Duodenal mucosa (tissue), 2 donors: Measurements from ENCODE around the gene RABL6.
"Not testable (repeated sequence)": the region's sequence is repeated elsewhere in the genome, so short reads cannot be mapped to it uniquely, and the experiment has no call there.

Experiments used
- H3K27ac ChIP-seq: one replicate; pipeline ENCODE4 v1.7.0; 2013; ENCODE audit warnings: low read depth, low read length
- H3K27me3 ChIP-seq, 2 donors: one replicate each; pipeline ENCODE4 v1.7.0; 2013; ENCODE audit warnings: low read length in 2 of 2, control low read depth in 1 of 2; ENCODE audit not compliant: insufficient read depth in 2 of 2, control insufficient read depth in 1 of 2
- H3K36me3 ChIP-seq, 2 donors: one replicate each; pipeline ENCODE4 v1.7.0; 2013; ENCODE audit warnings: low read length in 2 of 2, control low read depth in 1 of 2; ENCODE audit not compliant: insufficient read depth in 2 of 2, control insufficient read depth in 1 of 2
- H3K4me1 ChIP-seq, 2 donors: one replicate each; pipeline ENCODE4 v1.7.0; 2013; ENCODE audit warnings: low read length in 2 of 2, control low read depth in 1 of 2; ENCODE audit not compliant: insufficient read depth in 2 of 2, control insufficient read depth in 1 of 2
- H3K4me3 ChIP-seq, 2 donors: one replicate each; pipeline ENCODE4 v1.7.0; 2013; ENCODE audit warnings: low read length in 2 of 2, low read depth in 1 of 2
- H3K9ac ChIP-seq, 2 donors: one replicate each; pipeline ENCODE4 v1.7.0; 2013; ENCODE audit warnings: low read length in 2 of 2, low read depth in 1 of 2
- H3K9me3 ChIP-seq, 2 donors: one replicate each; pipeline ENCODE4 v1.7.0; 2013; ENCODE audit warnings: low read length in 2 of 2, control low read depth in 1 of 2; ENCODE audit not compliant: control insufficient read depth in 1 of 2

Gene RABL6

DNA sequence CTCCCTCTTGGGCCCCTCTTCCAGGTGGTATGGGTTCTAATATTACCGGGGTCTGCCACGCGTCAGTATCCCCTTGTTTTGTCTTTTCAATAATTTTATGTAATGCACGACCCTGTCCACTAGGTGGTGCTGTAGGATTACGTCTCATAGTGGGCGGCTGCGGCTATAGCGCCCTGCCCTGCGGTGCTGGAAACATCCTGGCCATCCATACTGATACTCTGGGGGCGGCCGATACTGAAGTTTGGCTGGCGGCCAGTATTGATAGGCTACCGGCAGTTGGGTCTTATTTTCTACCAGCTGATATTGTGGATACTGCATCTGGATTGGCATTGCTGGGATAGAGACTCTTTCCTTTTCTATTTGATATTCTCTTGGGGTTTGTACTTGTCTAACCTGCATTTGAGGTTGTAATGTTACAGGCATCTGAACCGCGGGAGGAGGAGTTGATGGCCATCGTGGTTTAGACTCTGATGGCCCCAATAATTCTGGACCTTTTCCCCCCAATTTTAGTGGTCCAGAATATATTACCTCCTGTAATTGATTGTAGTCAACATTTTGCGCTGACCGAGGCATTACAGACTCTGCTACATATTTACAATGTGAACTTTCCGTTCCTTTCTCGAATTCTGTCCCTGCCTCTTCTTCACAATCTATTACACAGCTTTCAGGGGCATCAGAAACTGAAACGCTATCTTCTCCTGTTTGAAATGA, 19.9 kb upstream of the RABL6 start:
- Histone ChIP-seq H3K27me3 (no peaks in the 10 kb centered on the region), H3K4me1 (peaks cover 22 to 57% of the 10 kb centered on the region in 2 donors), H3K9ac (no peak overlapping the region), H3K36me3 (no peaks in the 10 kb centered on the region), H3K9me3 (no peaks in the 10 kb centered on the region), H3K4me3 (no peak overlapping the region), H3K27ac (no peak overlapping the region)

DNA sequence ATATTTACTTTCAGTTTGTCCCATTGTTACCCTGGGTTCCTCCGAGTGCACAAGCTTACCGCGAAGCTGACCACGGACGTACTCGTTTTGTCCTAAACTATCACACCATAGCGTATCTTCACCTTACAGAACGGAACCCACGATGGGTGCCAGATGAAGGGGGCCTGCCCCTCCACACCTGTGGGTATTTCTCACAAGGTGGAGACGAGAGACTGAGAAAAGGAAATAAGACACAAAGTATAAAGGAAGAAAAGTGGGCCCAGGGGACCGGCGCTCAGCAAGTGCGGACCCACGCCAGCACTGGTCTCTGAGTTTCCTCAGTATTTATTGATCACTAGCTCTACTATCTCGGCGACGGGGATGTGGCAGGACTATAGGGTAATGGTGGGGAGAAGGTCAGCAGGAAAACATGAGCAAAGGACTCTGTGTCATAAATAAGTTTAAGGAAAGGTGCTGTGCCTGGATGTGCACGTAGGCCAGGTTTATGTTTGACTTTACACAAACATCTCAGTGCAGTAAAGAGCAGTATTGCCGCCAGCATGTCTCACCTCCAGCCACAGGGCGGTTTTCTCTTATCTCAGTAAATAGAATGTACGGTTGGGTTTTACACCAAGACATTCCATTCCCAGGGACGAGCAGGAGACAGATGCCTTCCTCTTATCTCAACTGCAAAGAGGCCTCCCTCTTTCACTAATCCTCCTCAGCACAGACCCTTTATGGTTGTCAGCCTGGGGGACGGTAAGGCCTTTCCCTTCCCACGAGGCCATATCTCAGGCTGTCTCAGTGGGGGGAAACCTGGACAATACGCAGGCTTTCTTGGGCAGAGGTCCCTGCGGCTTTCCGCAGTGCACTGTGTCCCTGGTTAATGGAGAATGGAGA, 18.9 kb upstream of the RABL6 start:
- Histone ChIP-seq H3K9ac (peak overlapping the region in 1 of 2 donors; percentile 16), H3K4me3 (peak overlapping the region in 1 of 2 donors; percentile 32), H3K4me1 (peaks cover 32 to 64% of the 10 kb centered on the region in 2 donors)
- H3K9me3 ChIP-seq, H3K27me3 ChIP-seq, H3K36me3 ChIP-seq, H3K27ac ChIP-seq: not testable (repeated sequence)

DNA sequence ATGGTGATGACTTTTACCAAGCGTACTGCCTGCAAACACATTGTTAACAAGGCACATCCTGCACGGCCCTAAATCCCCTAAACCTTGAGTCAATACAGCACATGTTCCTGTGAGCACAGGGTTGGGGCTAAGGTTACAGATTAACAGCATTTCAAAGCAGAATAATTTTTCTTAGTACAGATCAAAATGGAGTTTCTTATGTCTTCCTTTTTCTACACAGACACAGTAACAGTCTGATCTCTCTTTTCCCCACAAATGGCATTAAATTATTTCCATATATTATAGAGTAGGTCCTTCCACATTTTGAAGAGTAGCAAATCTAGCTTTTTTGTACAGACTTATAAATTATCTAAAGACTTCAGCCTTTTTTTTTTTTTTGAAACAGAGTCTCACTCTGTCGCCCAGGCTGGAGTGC, 18.2 kb upstream of the RABL6 start:
- Histone ChIP-seq H3K4me1 (peaks cover 32 to 63% of the 10 kb centered on the region in 2 donors), H3K9ac (no peak overlapping the region), H3K9me3 (no peaks in the 10 kb centered on the region), H3K4me3 (no peak overlapping the region), H3K27ac (no peak overlapping the region), H3K36me3 (no peaks in the 10 kb centered on the region), H3K27me3 (no peaks in the 10 kb centered on the region)

DNA sequence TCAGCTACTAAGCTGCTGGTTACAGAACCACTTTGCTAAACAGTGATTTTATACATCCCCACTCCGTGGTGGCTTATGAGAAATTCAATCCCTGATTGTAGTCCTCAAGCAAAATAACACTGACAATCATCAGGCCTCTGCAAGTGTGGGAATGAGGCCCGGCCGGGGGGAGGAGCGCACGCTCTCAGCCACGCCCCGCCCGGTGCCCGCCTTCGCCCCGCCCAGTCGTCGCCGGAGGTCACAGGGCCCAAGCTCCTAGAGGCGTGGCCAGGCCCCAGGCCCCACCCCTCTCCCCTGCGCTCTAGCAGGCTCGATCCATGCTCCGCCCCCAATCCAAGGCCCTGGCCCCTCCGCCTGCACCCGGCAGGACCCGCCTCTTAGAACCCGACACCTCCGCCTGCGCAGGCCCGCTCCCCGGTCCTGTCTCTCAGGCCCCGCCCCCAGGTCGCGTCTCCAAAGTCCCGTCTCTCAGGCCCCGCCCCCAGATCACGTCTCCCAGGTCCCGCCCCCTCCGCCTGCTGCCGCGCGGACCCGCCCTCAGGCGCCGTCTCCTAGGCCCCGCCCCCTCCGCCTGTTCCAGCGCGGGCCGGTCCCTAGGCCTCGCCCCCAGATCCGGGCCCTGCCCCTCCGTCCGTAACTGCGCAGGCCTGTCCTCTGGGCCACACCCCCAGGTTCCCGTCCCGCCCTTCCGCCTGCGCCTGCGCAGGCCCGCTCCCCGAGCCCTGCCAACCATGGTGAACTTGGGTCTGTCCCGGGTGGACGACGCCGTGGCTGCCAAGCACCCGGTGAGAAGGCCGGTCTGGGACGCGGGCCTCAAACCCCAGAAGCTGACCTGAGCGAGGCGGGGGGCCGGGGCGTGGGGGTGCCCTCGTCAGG, 16.9 kb upstream of the RABL6 start, which contains the start of gene TMEM141:
TSS of gene TMEM141 (plus strand) at position 705 of the 876 bp plus-strand sequence. CDS start at position 732, 27 bp downstream.
- Histone ChIP-seq H3K36me3 (no peaks in the 10 kb centered on the region), H3K4me1 (peaks cover 27 to 55% of the 10 kb centered on the region in 2 donors), H3K27ac (peak within 1 kb of the TSS; percentile 99), H3K4me3 (peak within 1 kb of the TSS; percentile 66 to 84), H3K9me3 (no peaks in the 10 kb centered on the region), H3K27me3 (peaks cover 0 to under 1% of the 10 kb centered on the region in 2 donors), H3K9ac (peak within 1 kb of the TSS; percentile 77 to 95)

DNA sequence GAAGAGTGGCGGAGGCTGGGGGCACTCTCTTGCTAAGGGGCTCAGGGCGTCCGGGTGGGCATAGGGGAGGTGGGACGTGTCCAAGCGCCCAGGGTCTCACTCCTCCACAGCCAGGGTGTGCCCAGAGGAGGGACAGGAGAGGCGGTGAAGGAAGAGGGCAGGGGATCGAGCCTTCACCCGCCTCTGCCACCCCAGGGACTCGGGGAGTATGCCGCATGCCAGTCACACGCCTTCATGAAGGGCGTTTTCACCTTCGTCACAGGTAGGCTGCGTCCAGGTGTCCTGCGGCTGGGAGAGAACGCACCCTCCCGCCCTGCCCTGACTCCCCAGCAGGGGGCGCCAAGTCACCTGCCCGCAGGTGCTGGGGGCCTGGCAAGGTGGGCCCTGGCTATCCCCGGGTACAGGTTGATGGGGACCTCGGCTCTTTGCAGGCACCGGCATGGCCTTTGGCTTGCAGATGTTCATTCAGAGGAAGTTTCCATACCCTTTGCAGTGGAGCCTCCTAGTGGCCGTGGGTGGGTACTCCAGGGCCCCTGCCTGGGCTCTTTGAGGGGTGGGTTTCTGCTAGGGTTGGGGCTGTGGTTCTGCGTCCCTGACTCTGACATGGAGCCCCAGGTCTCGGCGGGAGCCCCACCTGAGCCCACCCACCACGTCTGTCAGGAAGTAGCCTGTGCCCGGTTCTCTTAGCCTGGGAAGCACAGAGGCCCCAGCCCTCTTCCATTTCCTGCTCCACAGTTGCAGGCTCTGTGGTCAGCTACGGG, 16.1 kb upstream of the RABL6 start:
- no peaks in the 10 kb centered on the region for H3K36me3 ChIP-seq
- peaks cover 0 to 4% of the 10 kb centered on the region in 2 donors for H3K27me3 ChIP-seq
- H3K4me1 ChIP-seq: peaks cover 27 to 51% of the 10 kb centered on the region in 2 donors
- peak overlapping the region; percentile 99 for H3K27ac ChIP-seq
- peak overlapping the region; percentile 66 to 84 for H3K4me3 ChIP-seq
- H3K9me3 ChIP-seq: no peaks in the 10 kb centered on the region
- peak overlapping the region; percentile 77 to 95 for H3K9ac ChIP-seq

DNA sequence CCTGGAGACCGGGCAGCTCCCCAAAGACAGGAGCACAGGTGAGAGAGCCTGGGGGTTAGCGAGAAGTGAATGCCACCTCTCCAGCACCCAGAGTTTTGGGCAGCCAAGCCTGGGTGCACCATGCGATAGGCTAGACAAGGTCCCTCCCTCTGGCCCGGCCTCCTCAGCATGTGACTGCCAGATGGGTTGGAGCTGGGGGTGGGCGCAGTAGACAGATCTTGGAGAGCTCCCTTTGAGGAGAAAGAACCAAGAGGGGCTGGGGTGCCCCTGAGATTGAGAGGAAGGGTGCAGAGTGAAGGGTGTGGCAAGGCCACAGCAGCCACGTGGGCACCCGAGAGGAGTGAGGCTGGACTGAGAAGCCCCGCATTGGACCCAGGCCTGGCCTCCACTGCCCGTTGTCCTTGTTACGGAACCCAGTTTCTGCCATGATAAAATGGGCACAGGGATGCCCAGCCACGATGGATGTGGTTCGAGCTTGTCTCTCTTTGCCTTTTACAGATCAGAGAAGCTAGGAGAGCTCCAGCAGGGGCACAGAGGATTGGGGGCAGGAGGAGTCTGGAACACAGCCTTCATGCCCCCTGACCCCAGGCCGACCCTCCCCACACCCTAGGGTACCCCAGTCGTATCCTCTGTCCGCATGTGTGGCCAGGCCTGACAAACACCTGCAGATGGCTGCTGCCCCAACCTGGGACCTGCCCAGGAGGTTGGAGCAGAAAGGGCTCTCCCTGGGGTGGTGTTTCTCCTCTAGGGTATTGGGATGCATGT, 15.2 kb upstream of the RABL6 start:
- Histone ChIP-seq H3K27ac (peak overlapping the region; percentile 99), H3K27me3 (peaks cover 0 to 4% of the 10 kb centered on the region in 2 donors), H3K4me3 (peak overlapping the region; percentile 66 to 84), H3K9me3 (no peaks in the 10 kb centered on the region), H3K4me1 (peaks cover 27 to 49% of the 10 kb centered on the region in 2 donors), H3K9ac (peak overlapping the region; percentile 77 to 95), H3K36me3 (no peaks in the 10 kb centered on the region)

DNA sequence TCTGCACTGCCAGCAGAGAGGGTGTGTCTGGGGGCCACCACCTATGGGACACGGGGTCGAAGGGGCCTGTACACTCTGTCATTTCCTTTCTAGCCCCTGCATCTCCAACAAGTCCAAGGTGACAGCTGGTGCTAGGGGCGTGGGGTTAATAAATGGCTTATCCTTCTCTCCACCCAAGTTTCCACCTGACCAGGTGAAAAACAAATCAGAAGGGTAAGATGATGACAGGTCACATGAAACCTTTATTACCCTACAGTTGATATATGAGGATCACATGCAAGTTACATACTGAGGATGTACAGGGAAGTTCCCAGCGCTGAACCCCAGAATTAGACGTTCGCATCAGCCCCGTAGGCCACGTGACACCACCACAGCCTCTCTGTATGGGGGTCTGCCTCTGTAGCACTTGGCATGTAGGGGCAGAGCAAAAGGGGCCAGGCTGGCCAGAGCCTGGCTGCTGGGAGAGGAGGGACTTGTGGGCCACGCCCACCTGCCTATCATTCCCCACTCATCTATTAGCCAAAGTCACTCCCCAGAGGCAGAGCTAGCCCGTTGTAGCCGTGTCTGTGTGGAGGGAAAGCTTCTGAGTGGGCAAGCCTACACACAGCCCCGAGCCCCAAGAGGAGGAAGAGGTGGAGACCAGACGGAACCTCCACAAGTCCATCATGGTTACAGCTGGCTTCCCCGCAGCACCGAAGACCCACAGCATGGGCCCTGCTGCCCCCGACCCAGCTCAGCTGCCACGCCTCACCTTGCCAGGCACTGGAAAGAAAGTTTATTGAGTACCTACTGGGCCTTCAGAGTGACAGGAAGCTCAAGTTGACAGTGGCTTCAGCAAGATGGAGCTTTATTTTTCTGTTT, 14.4 kb upstream of the RABL6 start:
- Histone ChIP-seq H3K9me3 (no peaks in the 10 kb centered on the region), H3K4me1 (peaks cover 27 to 42% of the 10 kb centered on the region in 2 donors), H3K4me3 (no peak overlapping the region), H3K36me3 (no peaks in the 10 kb centered on the region), H3K9ac (peak overlapping the region in 1 of 2 donors; percentile 77), H3K27ac (no peak overlapping the region), H3K27me3 (peaks cover 0 to 4% of the 10 kb centered on the region in 2 donors)

DNA sequence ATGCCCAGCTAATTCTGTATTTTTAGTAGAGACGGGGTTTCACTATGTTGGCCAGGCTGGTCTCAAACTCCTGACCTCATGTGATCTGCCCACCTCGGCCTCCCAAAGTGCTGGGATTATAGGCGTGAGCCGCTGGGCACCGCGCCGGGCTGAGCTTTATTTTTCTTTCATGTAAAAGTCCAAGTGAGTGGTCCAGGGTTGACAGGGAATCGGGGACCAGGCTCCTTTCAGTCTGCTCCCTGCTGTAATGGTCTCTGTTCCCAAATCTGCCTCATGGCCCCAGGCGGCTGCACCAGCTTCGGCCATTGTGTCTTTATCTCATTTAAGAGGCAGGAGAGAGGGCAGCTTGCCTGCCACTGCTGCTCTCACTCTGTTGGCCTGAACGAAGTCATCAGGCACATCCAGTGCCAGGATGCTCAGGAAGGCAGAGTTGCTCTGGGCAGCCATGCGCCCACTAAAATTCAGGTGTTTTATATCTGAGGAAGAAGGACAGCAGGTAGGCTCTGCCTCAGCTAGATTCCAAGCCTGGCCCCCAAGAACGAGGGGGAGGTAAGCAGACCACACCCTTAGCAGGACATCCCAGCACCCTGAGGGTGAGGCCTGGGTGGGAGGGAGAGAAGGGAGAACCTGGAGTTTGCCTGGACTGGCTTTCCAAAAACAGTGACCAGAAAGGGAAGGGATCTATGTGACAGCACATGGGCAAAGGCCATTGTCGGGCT, 13.3 kb upstream of the RABL6 start:
- H3K4me3 ChIP-seq: no peak overlapping the region
- H3K27ac ChIP-seq: no peak overlapping the region
- peaks cover 35 to 47% of the 10 kb centered on the region in 2 donors for H3K4me1 ChIP-seq
- H3K27me3 ChIP-seq: peaks cover 8 to 12% of the 10 kb centered on the region in 2 donors
- H3K36me3 ChIP-seq: no peaks in the 10 kb centered on the region
- H3K9ac ChIP-seq: no peak overlapping the region
- H3K9me3 ChIP-seq: no peaks in the 10 kb centered on the region
